CD4-positive, alpha-beta T cell (primary cell): Measurements from ENCODE around the gene PMM1. TPM values are rescaled to one million over a fixed set of nuclear protein-coding genes. Genes with fewer than 3 reads are reported as not detected.
A peak's percentile ranks its signal among the peaks of the same experiment; 100 is the strongest.

Experiments used
- ATAC-seq: fragments of 200-7000 bp; cut with Tn5 transposase; one replicate; pipeline ENCODE4 v1.10.0; 2022; ENCODE audit warnings: mild to moderate bottlenecking; ENCODE audit not compliant: poor library complexity
- CTCF ChIA-PET: fragments of 350-600 bp; sonication (Branson Sonifier 250); formaldehyde crosslinking; loops from one replicate; lab custom pipeline; 2021; ENCODE audit warnings: antibody characterized with exemption, inconsistent platforms; lab: Charles Lee
- POLR2A ChIA-PET: fragments of 350-600 bp; sonication (Branson Sonifier 250); formaldehyde crosslinking; loops from one replicate; lab custom pipeline; 2021; ENCODE audit warnings: antibody characterized with exemption, inconsistent platforms; lab: Charles Lee
- DNase-seq, 14 experiments: peaks; one replicate each; pipeline ENCODE4 v3.0.0-alpha.2; 2013 to 2020; ENCODE audit warnings: mixed read lengths in 2 of 14
- H3K27ac ChIP-seq, 2 donors: one replicate each; pipeline versions ENCODE4 v1.5.1 to v1.7.0; 2013; ENCODE audit warnings: low read length in 2 of 2, low read depth in 1 of 2, mild to moderate bottlenecking in 1 of 2
- H3K27me3 ChIP-seq, 2 experiments: 1 replicate in 1 of 2; 2 replicates in 1 of 2; pipeline versions ENCODE4 v1.6.1 to v1.7.0; 2013; ENCODE audit warnings: low read length in 2 of 2, control low read depth in 1 of 2, mild to moderate bottlenecking in 1 of 2, moderate library complexity in 1 of 2; ENCODE audit not compliant: insufficient read depth in 2 of 2, control insufficient read depth in 1 of 2
- H3K36me3 ChIP-seq: one replicate; pipeline ENCODE4 v1.6.1; 2013; ENCODE audit warnings: low read length, control low read depth; ENCODE audit not compliant: insufficient read depth
- H3K4me1 ChIP-seq: one replicate; pipeline ENCODE4 v1.6.1; 2013; ENCODE audit warnings: low read length, control low read depth; ENCODE audit not compliant: insufficient read depth
- H3K4me3 ChIP-seq: one replicate; pipeline ENCODE4 v1.5.1; 2013; ENCODE audit warnings: mild to moderate bottlenecking, low read length, moderate library complexity
- H3K9me3 ChIP-seq, 2 experiments: 1 replicate in 1 of 2; 2 replicates in 1 of 2; pipeline versions ENCODE4 v1.6.1 to v1.7.0; 2013; ENCODE audit warnings: low read length in 2 of 2, mild to moderate bottlenecking in 2 of 2, control low read depth in 1 of 2, moderate library complexity in 1 of 2; ENCODE audit not compliant: control insufficient read depth in 1 of 2, insufficient read depth in 1 of 2
- H3K27ac Mint-ChIP-seq: one replicate; pipeline ENCODE4 v1.8.0; 2020; ENCODE audit warnings: mixed read lengths
- H3K27me3 Mint-ChIP-seq: one replicate; pipeline ENCODE4 v1.8.0; 2021; ENCODE audit warnings: mixed read lengths
- H3K36me3 Mint-ChIP-seq: one replicate; pipeline ENCODE4 v1.8.0; 2021; ENCODE audit warnings: low read depth, mixed read lengths
- H3K4me1 Mint-ChIP-seq: one replicate; pipeline ENCODE4 v1.8.0; 2021; ENCODE audit warnings: low read depth, mixed read lengths
- H3K4me3 Mint-ChIP-seq: one replicate; pipeline ENCODE4 v1.8.0; 2020; ENCODE audit warnings: mild to moderate bottlenecking, mixed read lengths
- H3K9me3 Mint-ChIP-seq: one replicate; pipeline ENCODE4 v1.8.0; 2020; ENCODE audit warnings: mixed read lengths
- CTCF ChIP-seq: fragments of 200-600 bp; IDR thresholded peaks from one replicate; pipeline ENCODE4 v1.8.0; 2022; ENCODE audit warnings: antibody characterized with exemption, mild to moderate bottlenecking
- intact Hi-C, 2 experiments: fragments of 100-400 bp; cut with DNase I in 1 of 2; cut with micrococcal nuclease in 1 of 2; formaldehyde crosslinking; loops; one replicate each; pipeline versions ENCODE4 v1.15.1 to v1.9.0; 2023 to 2025; cut with DNase I, micrococcal nuclease
- total RNA-seq, 174 experiments: library from RNA in 2 of 174; stranded (reverse) in 2 of 174; gene quantifications; one replicate each; pipeline ENCODE4 v1.2.3 and lab custom pipeline; 2021 to 2026

The PMM1 gene
- total RNA-seq, 2 experiments from 2014 or later: 24.8 to 25.5 TPM

- CTCF ChIA-PET: no interaction called here
Observed at GRCh38 chr22:41578818-41579217, 10.8 kb downstream of the PMM1 start.

GRCh38 chr22:41578114-41578513 is 11.5 kb downstream of the PMM1 start:
- H3K36me3 ChIP-seq: peaks cover 46% of the 10 kb centered on the region
- no peak overlapping the region for H3K4me3 Mint-ChIP-seq
- no peak overlapping the region for H3K27ac Mint-ChIP-seq
- ChIA-PET CTCF (no interaction called here), POLR2A (no interaction called here)
- no peaks in the 10 kb centered on the region for H3K9me3 ChIP-seq
- no peak overlapping the region for H3K4me3 ChIP-seq
- ATAC-seq (no peak), DNase-seq (no peak)
- H3K27me3 Mint-ChIP-seq: no peaks in the 10 kb centered on the region
- intact Hi-C loops: no loop called here
- peaks cover 42% of the 10 kb centered on the region for H3K36me3 Mint-ChIP-seq
- no peak overlapping the region for H3K27ac ChIP-seq
- no peaks in the 10 kb centered on the region for H3K27me3 ChIP-seq
- TF ChIP-seq CTCF: no peak
- no peaks in the 10 kb centered on the region for H3K9me3 Mint-ChIP-seq
- no peaks in the 10 kb centered on the region for H3K4me1 ChIP-seq
- H3K4me1 Mint-ChIP-seq: no peaks in the 10 kb centered on the region

More at GRCh38 chr22:41578818-41579217, 10.8 kb downstream of the PMM1 start:
- ATAC-seq (no peak), DNase-seq (no peak)
- Mint-ChIP-seq H3K27me3 (no peaks in the 10 kb centered on the region), H3K4me1 (no peaks in the 10 kb centered on the region), H3K9me3 (no peaks in the 10 kb centered on the region), H3K27ac (no peak overlapping the region), H3K36me3 (peaks cover 49% of the 10 kb centered on the region), H3K4me3 (no peak overlapping the region)
- Histone ChIP-seq H3K36me3 (peaks cover 53% of the 10 kb centered on the region), H3K27me3 (no peaks in the 10 kb centered on the region), H3K4me3 (no peak overlapping the region), H3K4me1 (no peaks in the 10 kb centered on the region), H3K27ac (no peak overlapping the region), H3K9me3 (no peaks in the 10 kb centered on the region)
- intact Hi-C loops: no loop called here
- POLR2A ChIA-PET: interaction anchor here (0.9 kb wide), 1 partner anchor 11 kb away, joined by 4 read pairs; the partner anchor contains the start of gene PMM1
- TF ChIP-seq CTCF: no peak

- Mint-ChIP-seq H3K27me3 (no peaks in the 10 kb centered on the region), H3K27ac (no peak overlapping the region), H3K4me3 (no peak overlapping the region), H3K36me3 (peaks cover 33% of the 10 kb centered on the region), H3K4me1 (no peaks in the 10 kb centered on the region), H3K9me3 (no peaks in the 10 kb centered on the region)
- no peaks in the 10 kb centered on the region for H3K4me1 ChIP-seq
- H3K27me3 ChIP-seq: no peaks in the 10 kb centered on the region
- peak; percentile 16 for TF ChIP-seq CTCF
- H3K4me3 ChIP-seq: no peak overlapping the region
- H3K27ac ChIP-seq: no peak overlapping the region
- ATAC-seq: peak; percentile 62
- peak in 12 of 14 experiments; percentile 7 to 59 (median 26) for DNase-seq
- H3K36me3 ChIP-seq: peaks cover 38% of the 10 kb centered on the region
- no peaks in the 10 kb centered on the region for H3K9me3 ChIP-seq
- POLR2A ChIA-PET: no interaction called here
- intact Hi-C loops: no loop called here
- CTCF ChIA-PET: no interaction called here
Observed at GRCh38 chr22:41576877-41577276, 12.8 kb downstream of the PMM1 start.
